GM12878 (cell line): ENCODE results near the gene SMAD5. TPM values are rescaled to one million over a fixed set of nuclear protein-coding genes. Genes with fewer than 3 reads are reported as not detected.

Experiments
- ATAC-seq: fragments of 200-7000 bp; cut with Tn5 transposase; 3 replicates; pipeline ENCODE4 v1.9.1; 2020; ENCODE audit warnings: mild to moderate bottlenecking, moderate library complexity
- BruUV-seq: library from RNA; stranded (reverse); fragments of 400-500 nt; replicated peaks from 2 replicates; lab custom pipeline; 2021; lab: Mats Ljungman, UMichigan
- CTCF ChIA-PET: fragments of 300-600 bp; sonication (Branson Sonifier 250); formaldehyde crosslinking; extraction: SDS; loops from one replicate; lab custom pipeline; 2021; ENCODE audit warnings: inconsistent platforms; lab: Yijun Ruan, JAX
- POLR2A ChIA-PET: fragments of 350-600 bp; formaldehyde crosslinking; extraction: SDS; loops from one replicate; lab custom pipeline; 2021; ENCODE audit warnings: inconsistent platforms; lab: Charles Lee
- RAD21 ChIA-PET: fragments of 300-600 bp; sonication (Branson Sonifier 250); formaldehyde crosslinking; loops from one replicate; lab custom pipeline; 2023; ENCODE audit warnings: antibody characterized with exemption; ENCODE audit not compliant: unreplicated experiment; lab: Charles Lee
- SMC1A ChIA-PET: fragments of 300-600 bp; sonication (Branson Sonifier 250); formaldehyde crosslinking; loops from one replicate; lab custom pipeline; 2023; ENCODE audit not compliant: unreplicated experiment, uncharacterized antibody; lab: Charles Lee
- DNase-seq: peaks from one replicate; pipeline ENCODE4 v3.0.0-alpha.2; 2011; ENCODE audit warnings: low read depth, low spot score
- FAIRE-seq: peaks from 3 replicates; lab custom pipeline; 2011; peaks lifted over from hg19 to GRCh38; lab: Jason Lieb, UNC
- H2AFZ ChIP-seq: 2 replicates; pipeline ENCODE4 v1.6.0; 2011; ENCODE audit warnings: low read depth, low read length, control low read depth; ENCODE audit not compliant: control insufficient read depth
- H3K27ac ChIP-seq: 2 replicates; pipeline ENCODE4 v1.5.1; 2011; ENCODE audit warnings: control low read depth; ENCODE audit not compliant: control insufficient read depth, insufficient read depth
- H3K27me3 ChIP-seq, 2 experiments: replicated peaks in 1 of 2; 2 replicates each; pipeline versions ENCODE4 v1.6.0 to v1.6.1; 2011; ENCODE audit warnings: low read length in 1 of 2; ENCODE audit not compliant: control insufficient read depth in 2 of 2, insufficient read depth in 2 of 2
- H3K36me3 ChIP-seq, 2 experiments: 2 replicates each; pipeline ENCODE4 v1.5.1; 2011; ENCODE audit warnings: low read length in 1 of 2; ENCODE audit not compliant: control insufficient read depth in 2 of 2, insufficient read depth in 2 of 2
- H3K4me1 ChIP-seq: 2 replicates; pipeline ENCODE4 v1.6.1; 2011; ENCODE audit warnings: mild to moderate bottlenecking, low read length, moderate library complexity, mixed read lengths; ENCODE audit not compliant: control insufficient read depth, insufficient read depth
- H3K4me2 ChIP-seq: 2 replicates; pipeline ENCODE4 v1.6.0; 2011; ENCODE audit warnings: control low read depth; ENCODE audit not compliant: control insufficient read depth, insufficient read depth
- H3K4me3 ChIP-seq: fragments of 200-600 bp; sonication (generic); 2 replicates; pipeline ENCODE4 v1.5.1; 2016
- H3K79me2 ChIP-seq: 2 replicates; pipeline ENCODE4 v1.6.0; 2011; ENCODE audit warnings: low read length; ENCODE audit not compliant: control insufficient read depth, insufficient read depth
- H3K9ac ChIP-seq: 2 replicates; pipeline ENCODE4 v1.8.0; 2011; ENCODE audit warnings: low read length, control low read depth, mixed read lengths; ENCODE audit not compliant: control insufficient read depth, insufficient read depth
- H3K9me3 ChIP-seq: replicated peaks from 3 replicates; pipeline ENCODE4 v1.5.1; 2011; ENCODE audit warnings: mild to moderate bottlenecking, low read length; ENCODE audit not compliant: control insufficient read depth, insufficient read depth
- H4K20me1 ChIP-seq: 2 replicates; pipeline ENCODE4 v1.6.0; 2011; ENCODE audit not compliant: control insufficient read depth, insufficient read depth
- E2F8 ChIP-seq: fragments of 450-650 bp; IDR thresholded peaks from 2 replicates; pipeline ENCODE4 v1.6.1; 2018; ENCODE audit warnings: mild to moderate bottlenecking, low read depth, moderate library complexity; ENCODE audit not compliant: partially characterized antibody
- E4F1 ChIP-seq: fragments of 450-650 bp; IDR thresholded peaks from 2 replicates; pipeline ENCODE4 v1.6.1; 2018; ENCODE audit warnings: borderline replicate concordance, mild to moderate bottlenecking; ENCODE audit not compliant: partially characterized antibody
- GABPA ChIP-seq: IDR thresholded peaks from 2 replicates; pipeline ENCODE4 v1.6.1; 2014; ENCODE audit warnings: antibody characterized with exemption, low read depth, mild to moderate bottlenecking, inconsistent platforms
- GATAD2B ChIP-seq: fragments of 450-650 bp; conservative IDR thresholded peaks from 2 replicates; pipeline ENCODE4 v1.6.1; 2017; ENCODE audit warnings: low read depth, mild to moderate bottlenecking, moderate library complexity
- IRF5 ChIP-seq: fragments of 450-650 bp; IDR thresholded peaks from 2 replicates; pipeline ENCODE4 v1.6.1; 2017; ENCODE audit warnings: borderline replicate concordance
- MXI1 ChIP-seq: fragments of 150-350 bp; IDR thresholded peaks from 2 replicates; pipeline ENCODE4 v1.6.1; 2011; ENCODE audit warnings: low read depth, mild to moderate bottlenecking, inconsistent platforms, low read length, improper control_type of control experiment
- POLR2A ChIP-seq: IDR thresholded peaks from 2 replicates; pipeline ENCODE4 v1.6.1; 2011; ENCODE audit warnings: low read depth, mild to moderate bottlenecking, low read length
- RBBP5 ChIP-seq: fragments of 200-600 bp; sonication (generic); conservative IDR thresholded peaks from 2 replicates; pipeline ENCODE4 v1.6.1; 2016
- SMAD5 ChIP-seq: IDR thresholded peaks from 2 replicates; pipeline ENCODE4 v1.6.1; 2016; ENCODE audit warnings: antibody characterized with exemption, low read depth
- SMARCA5 ChIP-seq: fragments of 450-650 bp; IDR thresholded peaks from 2 replicates; pipeline ENCODE4 v1.6.1; 2017; ENCODE audit warnings: mild to moderate bottlenecking
- SPI1 ChIP-seq: IDR thresholded peaks from 2 replicates; pipeline ENCODE4 v1.6.1; 2011; ENCODE audit warnings: low read depth, mild to moderate bottlenecking, low read length, moderate library complexity, borderline replicate concordance; ENCODE audit not compliant: insufficient read depth
- TCF3 ChIP-seq: IDR thresholded peaks from 2 replicates; pipeline ENCODE4 v1.6.1; 2012; ENCODE audit warnings: low read depth, mild to moderate bottlenecking, low read length, borderline replicate concordance; ENCODE audit not compliant: insufficient read depth
- USF1 ChIP-seq: IDR thresholded peaks from 2 replicates; pipeline ENCODE4 v1.6.1; 2011; ENCODE audit warnings: borderline replicate concordance, low read depth, mild to moderate bottlenecking, moderate library complexity, mixed read lengths, low read length; ENCODE audit not compliant: insufficient read depth; ENCODE audit errors: extremely low read length
- WGBS: methylation state at CpG from one replicate; pipeline ENCODE4 v1.1.6; 2016; ENCODE audit warnings: low lambda C conversion rate; ENCODE audit not compliant: insufficient replicate concordance, insufficient coverage; ENCODE audit errors: missing lambda C conversion rate; 5-methylcytosine and 5-hydroxymethylcytosine counted together
- in situ Hi-C: fragments of 300-500 bp; cut with MboI; formaldehyde crosslinking; loops from 9 replicates; pipeline ENCODE4 v1.14.3; 2018; ENCODE audit warnings: mixed read lengths
- intact Hi-C: fragments of 100-400 bp; cut with micrococcal nuclease; formaldehyde crosslinking; loops from one replicate; pipeline ENCODE4 v1.14.2; 2022; ENCODE audit not compliant: unreplicated experiment
- polyA plus RNA-seq, 11 experiments: library from polyadenylated mRNA; depleted of rRNA in 4 of 11; unstranded in 6 of 11; stranded (reverse) in 5 of 11; fragments of >200 nt; fragmentation: Nextera tagmentation in 4 of 11; fragmentation: Illumina TruSeq in 1 of 11; extraction: Ambion mirVana in 4 of 11; extraction: Trizol in 1 of 11; gene quantifications; 1 replicate in 1 of 11; 2 replicates in 10 of 11; pipeline versions ENCODE4 v1.2.1 to v1.2.3, GENCODE V29; 2011 to 2016; ENCODE audit warnings: inconsistent platforms in 2 of 11, missing spikeins in 2 of 11, low read depth in 1 of 11
- total RNA-seq, 4 experiments: library from RNA; depleted of rRNA in 3 of 4; stranded (reverse); fragments of >200 nt in 3 of 4; fragmentation: Illumina TruSeq in 1 of 4; extraction: Trizol in 1 of 4; gene quantifications; 2 replicates each; pipeline versions ENCODE4 v1.2.1 to v1.2.3, GENCODE V29; 2013 to 2021

The SMAD5 gene
- total and polyA plus RNA-seq, 10 of the 15 experiments (the other 5 are each of a cell fraction or from before 2014, with no cell fraction given) = 3.6 to 40.6 (median 11.7) TPM

- peaks cover 0 to 5% of the 10 kb centered on the region in 2 experiments; a peak in 2 of 4 replicates for H3K27me3 ChIP-seq
- H3K4me1 ChIP-seq = no peaks in the 10 kb centered on the region
- H3K79me2 ChIP-seq = no peaks in the 10 kb centered on the region
- SMC1A ChIA-PET = interaction anchor here (1.0 to 3.4 kb wide), 3 partner anchors 8 to 18 kb away, joined by 3 to 8 read pairs (median 3); no protein-coding TSS in a partner anchor
- H4K20me1 ChIP-seq = no peaks in the 10 kb centered on the region
- DNase-seq = no peak
- no peaks in the 10 kb centered on the region for H3K9me3 ChIP-seq
- RAD21 ChIA-PET = no interaction called here
- no peaks in the 10 kb centered on the region for H3K36me3 ChIP-seq
- WGBS = 38% methylated on average over 4 of the region's 4 CpGs
- BruUV-seq = no TSS peak
- intact Hi-C loops (no loop called here), in situ Hi-C loops (no loop called here)
- no peak overlapping the region for H3K4me3 ChIP-seq
- no peak for FAIRE-seq
- POLR2A ChIA-PET = no interaction called here
- no peak for ATAC-seq
- H2AFZ ChIP-seq = no peak overlapping the region
- H3K4me2 ChIP-seq = no peak overlapping the region
- CTCF ChIA-PET = interaction anchor here (1.0 to 2.3 kb wide), 2 partner anchors 9 to 10 kb away, joined by 3 to 6 read pairs; no protein-coding TSS in a partner anchor
- no peak overlapping the region for H3K27ac ChIP-seq
- no peak for TF ChIP-seq USF1
- TF ChIP-seq E4F1 = no peak
- no peak for TF ChIP-seq GATAD2B
- TF ChIP-seq GABPA = no peak
- no peak for TF ChIP-seq IRF5
- no peak for TF ChIP-seq E2F8
- TF ChIP-seq RBBP5 = no peak
- no peak for TF ChIP-seq POLR2A
- no peak for TF ChIP-seq TCF3
- no peak for TF ChIP-seq SPI1
- TF ChIP-seq MXI1 = no peak
- no peak for TF ChIP-seq SMAD5
- no peak for TF ChIP-seq SMARCA5
- no peak overlapping the region for H3K9ac ChIP-seq
Measured at GRCh38 chr5:136090319-136090718, 42.3 kb upstream of the SMAD5 start.
